Endothelial cell of umbilical vein (primary cell): ENCODE data around the gene RORC. TPM values are rescaled to one million over a fixed set of nuclear protein-coding genes. Genes with fewer than 3 reads are reported as not detected.

ENCODE experiments used
- BruUV-seq: library from RNA; stranded (reverse); fragments of 400-500 nt; replicated peaks from 2 replicates; lab custom pipeline; 2021; lab: Mats Ljungman, UMichigan
- CTCF ChIA-PET: fragments of 300-600, 350-600 bp; sonication (Branson Sonifier 250); formaldehyde crosslinking; loops from one replicate; lab custom pipeline; 2021; ENCODE audit warnings: antibody characterized with exemption, inconsistent platforms; lab: Charles Lee
- POLR2A ChIA-PET: fragments of 300-600, 350-600 bp; sonication (Branson Sonifier 250); formaldehyde crosslinking; loops from one replicate; lab custom pipeline; 2021; ENCODE audit warnings: antibody characterized with exemption, inconsistent platforms; lab: Charles Lee
- DNase-seq: peaks from one replicate; pipeline ENCODE4 v3.0.0-alpha.2; 2011; ENCODE audit warnings: low read depth, low spot score
- FAIRE-seq: peaks from 2 replicates; lab custom pipeline; 2011; peaks lifted over from hg19 to GRCh38; lab: Jason Lieb, UNC
- H2AFZ ChIP-seq: 2 replicates; pipeline ENCODE4 v1.6.0; 2012; ENCODE audit warnings: low read depth, low read length, control low read depth, inconsistent platforms
- H3K27ac ChIP-seq: 2 replicates; pipeline ENCODE4 v1.5.1; 2011; ENCODE audit warnings: low read depth, mild to moderate bottlenecking, control low read depth, low read length, moderate library complexity; ENCODE audit not compliant: insufficient read depth
- H3K27me3 ChIP-seq, 2 experiments: 2 replicates each; pipeline versions ENCODE4 v1.6.0 to v1.6.1; 2011; ENCODE audit warnings: low read length in 2 of 2, mixed read lengths in 1 of 2; ENCODE audit not compliant: control insufficient read depth in 2 of 2, insufficient read depth in 2 of 2
- H3K36me3 ChIP-seq, 2 experiments: 2 replicates in 1 of 2; 3 replicates in 1 of 2; pipeline ENCODE4 v1.5.1; 2011; ENCODE audit warnings: low read length in 2 of 2, mild to moderate bottlenecking in 1 of 2, moderate library complexity in 1 of 2; ENCODE audit not compliant: control insufficient read depth in 2 of 2, insufficient read depth in 2 of 2; ENCODE audit errors: extremely low read depth in 1 of 2
- H3K4me1 ChIP-seq: 3 replicates; pipeline ENCODE4 v1.5.1; 2011; ENCODE audit warnings: mild to moderate bottlenecking, low read length; ENCODE audit not compliant: control insufficient read depth, insufficient read depth; ENCODE audit errors: extremely low read depth
- H3K4me2 ChIP-seq: 2 replicates; pipeline ENCODE4 v1.6.1; 2011; ENCODE audit warnings: low read length, control low read depth, mixed read lengths; ENCODE audit not compliant: insufficient read depth
- H3K4me3 ChIP-seq, 3 experiments: fragments of 200-600 bp in 1 of 3; sonication (generic), shearing (Covaris generic) in 1 of 3; replicated peaks in 1 of 3; 2 replicates each; pipeline ENCODE4 v1.5.1; 2011 to 2016; ENCODE audit warnings: control low read depth in 3 of 3, low read length in 3 of 3, mild to moderate bottlenecking in 2 of 3, inconsistent platforms in 1 of 3, low read depth in 1 of 3, moderate library complexity in 1 of 3; ENCODE audit not compliant: insufficient read depth in 1 of 3
- H3K79me2 ChIP-seq: 2 replicates; pipeline ENCODE4 v1.6.0; 2012; ENCODE audit warnings: low read length, inconsistent platforms; ENCODE audit not compliant: control insufficient read depth, insufficient read depth
- H3K9ac ChIP-seq: replicated peaks from 2 replicates; pipeline ENCODE3; 2011; ENCODE audit warnings: low read length, control low read depth; ENCODE audit not compliant: insufficient read depth; ENCODE audit errors: extremely low read depth
- H3K9me1 ChIP-seq: replicated peaks from 3 replicates; pipeline ENCODE4 v1.6.0; 2011; ENCODE audit warnings: mild to moderate bottlenecking, low read length; ENCODE audit not compliant: control insufficient read depth, insufficient read depth; ENCODE audit errors: extremely low read depth
- H3K9me3 ChIP-seq: replicated peaks from 2 replicates; pipeline ENCODE4 v1.5.1; 2012; ENCODE audit warnings: low read length, inconsistent platforms; ENCODE audit not compliant: control insufficient read depth, insufficient read depth
- H4K20me1 ChIP-seq: replicated peaks from 2 replicates; pipeline ENCODE3; 2011; ENCODE audit warnings: mild to moderate bottlenecking, low read length; ENCODE audit not compliant: control insufficient read depth, insufficient read depth; ENCODE audit errors: extremely low read depth
- CTCF ChIP-seq, 2 donors: IDR thresholded peaks; 1 replicate in 1 of 2; 2 replicates in 1 of 2; pipeline ENCODE4 v1.5.1; 2011; ENCODE audit warnings: low read length in 2 of 2, mild to moderate bottlenecking in 2 of 2, moderate library complexity in 2 of 2, control low read depth in 1 of 2, inconsistent platforms in 1 of 2, low read depth in 1 of 2; ENCODE audit not compliant: insufficient read depth in 1 of 2; ENCODE audit errors: extremely low read depth in 1 of 2
- EZH2 ChIP-seq: IDR thresholded peaks from 2 replicates; pipeline ENCODE4 v1.6.1; 2012; ENCODE audit warnings: borderline replicate concordance, low read depth, mild to moderate bottlenecking, moderate library complexity, low read length, inconsistent platforms; ENCODE audit not compliant: severe bottlenecking
- FOS ChIP-seq: IDR thresholded peaks from 2 replicates; pipeline ENCODE4 v1.6.1; 2011; ENCODE audit warnings: mild to moderate bottlenecking, low read length, moderate library complexity, borderline replicate concordance; ENCODE audit not compliant: insufficient read depth
- GATA2 ChIP-seq: IDR thresholded peaks from 2 replicates; pipeline ENCODE4 v1.7.0; 2011; ENCODE audit warnings: low read depth, mild to moderate bottlenecking, moderate library complexity, mixed read lengths, low read length; ENCODE audit not compliant: insufficient read length, insufficient read depth
- JUN ChIP-seq: IDR thresholded peaks from 2 replicates; pipeline ENCODE4 v1.6.1; 2011; ENCODE audit warnings: borderline replicate concordance, low read depth; ENCODE audit not compliant: insufficient read length, insufficient read depth
- MAX ChIP-seq: IDR thresholded peaks from 2 replicates; pipeline ENCODE4 v1.6.1; 2011; ENCODE audit not compliant: insufficient read depth, insufficient read length
- MYC ChIP-seq: IDR thresholded peaks from one replicate; pipeline ENCODE4 v1.6.1; 2011; ENCODE audit warnings: mild to moderate bottlenecking, low read depth, low read length
- POLR2A ChIP-seq: IDR thresholded peaks from 2 replicates; pipeline ENCODE4 v1.6.1; 2012; ENCODE audit warnings: low read depth, mild to moderate bottlenecking, control low read depth, low read length
- POLR2AphosphoS5 ChIP-seq: IDR thresholded peaks from 2 replicates; pipeline ENCODE4 v1.6.1; 2012; ENCODE audit warnings: low read depth, mild to moderate bottlenecking, control low read depth, low read length, moderate library complexity; ENCODE audit not compliant: insufficient read depth
- dilution Hi-C: fragments of 300-500 bp; cut with MboI; formaldehyde crosslinking; loops from one replicate; pipeline ENCODE4 v1.15.0; 2019; ENCODE audit warnings: low sequenced_read_pairs; ENCODE audit not compliant: extremely low pct_ligation_motif_present
- intact Hi-C: fragments of 100-400 bp; cut with micrococcal nuclease; formaldehyde crosslinking; loops from one replicate; pipeline ENCODE4 v1.10.0; 2022
- polyA plus RNA-seq, 4 experiments: library from polyadenylated mRNA; depleted of rRNA in 3 of 4; stranded (reverse) in 3 of 4; unstranded in 1 of 4; fragments of >200 nt; gene quantifications; 2 replicates each; pipeline versions ENCODE4 v1.2.1 to v1.2.3, GENCODE V29; 2011 to 2012; ENCODE audit warnings: missing spikeins in 1 of 4
- total RNA-seq: library from RNA; stranded (reverse); gene quantifications from 2 replicates; pipeline ENCODE4 v1.2.3, GENCODE V29; 2021

The RORC gene
- total and polyA plus RNA-seq, 2 donors (not counting 3 experiments of a cell fraction or from before 2014, with no cell fraction given): not detected

GRCh38 chr1:151830055-151830454, 1.5 kb downstream of the RORC start:
- no peak overlapping the region for H3K4me3 ChIP-seq
- no peak overlapping the region for H2AFZ ChIP-seq
- no peaks in the 10 kb centered on the region for H3K9me3 ChIP-seq
- H3K9ac ChIP-seq: no peak overlapping the region
- TF ChIP-seq POLR2AphosphoS5 (no peak), POLR2A (no peak), GATA2 (no peak), CTCF (IDR thresholded peaks at IDR 0.05; ENCODE audit: extremely low read depth in 1 of 2, insufficient read depth in 1 of 2, low read depth in 1 of 2, low read length in 2 of 2) (no peak), JUN (no peak), MAX (no peak), FOS (no peak), EZH2 (no peak), MYC (no peak)
- no TSS peak for BruUV-seq
- no peak overlapping the region for H3K27ac ChIP-seq
- no peaks in the 10 kb centered on the region for H4K20me1 ChIP-seq
- POLR2A ChIA-PET: no interaction called here
- H3K4me2 ChIP-seq: no peak overlapping the region
- intact Hi-C loops: no loop called here
- CTCF ChIA-PET: no interaction called here
- H3K36me3 ChIP-seq: no peaks in the 10 kb centered on the region
- no peaks in the 10 kb centered on the region for H3K79me2 ChIP-seq
- H3K27me3 ChIP-seq: no peaks in the 10 kb centered on the region
- no peak for FAIRE-seq
- H3K9me1 ChIP-seq: no peaks in the 10 kb centered on the region
- dilution Hi-C loops: no loop called here
- DNase-seq: no peak
- peaks cover 11% of the 10 kb centered on the region for H3K4me1 ChIP-seq
